Measurements from ENCODE around the gene IGDCC3. TPM values are rescaled to one million over a fixed set of nuclear protein-coding genes. Genes with fewer than 3 reads are reported as not detected.

Gene IGDCC3
- total and polyA plus RNA-seq, 2 donors (not counting 1 experiment from before 2014, with no cell fraction given), result not detected

DNA sequence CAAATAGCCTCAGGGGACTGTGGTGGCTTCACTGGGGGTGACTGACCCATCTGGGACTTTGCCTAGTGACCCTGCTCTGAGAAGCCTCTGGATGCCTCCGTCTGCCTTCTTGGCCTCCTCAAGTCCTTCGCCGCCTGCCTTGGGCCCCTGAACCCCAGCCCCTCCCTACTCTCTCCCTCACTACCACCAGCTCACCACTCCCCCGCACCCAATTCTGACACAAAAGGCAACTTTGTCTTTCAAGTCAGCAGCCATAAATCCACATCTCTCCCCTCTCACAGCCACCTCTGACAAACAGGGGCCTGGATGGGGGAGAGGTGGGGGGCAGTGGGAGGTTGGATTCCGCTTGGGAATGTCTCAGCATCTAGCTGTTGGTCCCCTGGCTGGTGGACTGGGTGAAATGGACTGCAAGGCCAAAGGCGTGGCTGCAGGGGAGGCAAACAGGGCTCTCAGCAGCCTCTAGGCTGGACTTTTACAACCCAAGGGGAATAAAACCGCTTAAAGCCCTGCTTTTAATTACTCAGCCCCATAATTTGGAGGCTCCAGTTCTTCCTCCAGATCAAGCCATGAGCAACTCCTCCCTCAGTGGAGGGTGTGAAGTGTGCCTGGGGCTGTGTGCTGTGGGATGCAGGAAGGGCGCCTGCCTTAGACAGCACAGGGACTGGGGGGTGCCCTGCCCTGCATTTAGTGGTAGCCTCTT is 33.4 kb downstream of the IGDCC3 start:
- Histone ChIP-seq H4K20me1 (ENCODE audit: control insufficient read depth, insufficient read depth, low read length, poor library complexity, severe bottlenecking) (no peaks in the 10 kb centered on the region), H2AFZ (ENCODE audit: insufficient read depth, low read depth, low read length, poor library complexity, severe bottlenecking) (no peak overlapping the region), H3K9me3 (ENCODE audit: control extremely low read depth in 1 of 3, control insufficient read depth in 2 of 3, insufficient read depth in 1 of 3, low read length in 2 of 3) (no peaks in the 10 kb centered on the region), H3K79me2 (ENCODE audit: control insufficient read depth, insufficient read depth, low read length) (no peaks in the 10 kb centered on the region), H3K27me3 (replicated peaks in 1 of 4; ENCODE audit: control extremely low read depth in 1 of 4, control insufficient read depth in 3 of 4, insufficient read depth in 4 of 4, low read length in 3 of 4) (peaks cover 0 to 29% (median 5%) of the 10 kb centered on the region in 4 experiments), H3K4me3 (ENCODE audit: control extremely low read depth in 1 of 5, extremely low read depth in 1 of 5, insufficient read depth in 1 of 5, low read depth in 2 of 5, low read length in 4 of 5) (no peak overlapping the region), H3K4me1 (ENCODE audit: control insufficient read depth in 2 of 2, insufficient read depth in 2 of 2, low read length in 2 of 2) (no peaks in the 10 kb centered on the region), H3K4me2 (replicated peaks; ENCODE audit: low read depth, low read length, poor library complexity, severe bottlenecking) (no peak overlapping the region), H3K36me3 (replicated peaks in 1 of 2; ENCODE audit: control extremely low read depth in 1 of 2, control insufficient read depth in 1 of 2, extremely low read depth in 1 of 2, insufficient read depth in 2 of 2, low read length in 1 of 2) (no peaks in the 10 kb centered on the region), H3K9ac (ENCODE audit: low read length) (no peak overlapping the region), H3K27ac (ENCODE audit: low read length in 2 of 2) (no peak overlapping the region)
- ChIA-PET POLR2A (no interaction called here), CTCF (interaction anchor here (1.0 kb wide), 1 partner anchor 41 kb away, joined by 3 read pairs; no protein-coding TSS in a partner anchor)
- H3K27me3 Mint-ChIP-seq, result peaks cover 55% of the 10 kb centered on the region
- no peak for DNase-seq
- TF ChIP-seq, protein P1, sequence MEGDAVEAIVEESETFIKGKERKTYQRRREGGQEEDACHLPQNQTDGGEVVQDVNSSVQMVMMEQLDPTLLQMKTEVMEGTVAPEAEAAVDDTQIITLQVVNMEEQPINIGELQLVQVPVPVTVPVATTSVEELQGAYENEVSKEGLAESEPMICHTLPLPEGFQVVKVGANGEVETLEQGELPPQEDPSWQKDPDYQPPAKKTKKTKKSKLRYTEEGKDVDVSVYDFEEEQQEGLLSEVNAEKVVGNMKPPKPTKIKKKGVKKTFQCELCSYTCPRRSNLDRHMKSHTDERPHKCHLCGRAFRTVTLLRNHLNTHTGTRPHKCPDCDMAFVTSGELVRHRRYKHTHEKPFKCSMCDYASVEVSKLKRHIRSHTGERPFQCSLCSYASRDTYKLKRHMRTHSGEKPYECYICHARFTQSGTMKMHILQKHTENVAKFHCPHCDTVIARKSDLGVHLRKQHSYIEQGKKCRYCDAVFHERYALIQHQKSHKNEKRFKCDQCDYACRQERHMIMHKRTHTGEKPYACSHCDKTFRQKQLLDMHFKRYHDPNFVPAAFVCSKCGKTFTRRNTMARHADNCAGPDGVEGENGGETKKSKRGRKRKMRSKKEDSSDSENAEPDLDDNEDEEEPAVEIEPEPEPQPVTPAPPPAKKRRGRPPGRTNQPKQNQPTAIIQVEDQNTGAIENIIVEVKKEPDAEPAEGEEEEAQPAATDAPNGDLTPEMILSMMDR (IDR thresholded peaks at IDR 0.05), result no peak
- TF ChIP-seq EZH2 (IDR thresholded peaks at IDR 0.05; ENCODE audit: borderline replicate concordance, insufficient read depth, low read depth, low read length, poor library complexity, severe bottlenecking), result no peak
- intact Hi-C loops (cut with micrococcal nuclease), result no loop called here
- H3K27ac Mint-ChIP-seq, result no peak overlapping the region
- no peak for ATAC-seq (ENCODE audit: low read depth)
- H3K4me3 Mint-ChIP-seq, result no peak overlapping the region
- H3K4me1 Mint-ChIP-seq, result no peaks in the 10 kb centered on the region
- 96% methylated on average over 6 of the region's 8 CpGs for WGBS (ENCODE audit: insufficient coverage)
- no peaks in the 10 kb centered on the region for H3K9me3 Mint-ChIP-seq (ENCODE audit: insufficient read depth)

DNA sequence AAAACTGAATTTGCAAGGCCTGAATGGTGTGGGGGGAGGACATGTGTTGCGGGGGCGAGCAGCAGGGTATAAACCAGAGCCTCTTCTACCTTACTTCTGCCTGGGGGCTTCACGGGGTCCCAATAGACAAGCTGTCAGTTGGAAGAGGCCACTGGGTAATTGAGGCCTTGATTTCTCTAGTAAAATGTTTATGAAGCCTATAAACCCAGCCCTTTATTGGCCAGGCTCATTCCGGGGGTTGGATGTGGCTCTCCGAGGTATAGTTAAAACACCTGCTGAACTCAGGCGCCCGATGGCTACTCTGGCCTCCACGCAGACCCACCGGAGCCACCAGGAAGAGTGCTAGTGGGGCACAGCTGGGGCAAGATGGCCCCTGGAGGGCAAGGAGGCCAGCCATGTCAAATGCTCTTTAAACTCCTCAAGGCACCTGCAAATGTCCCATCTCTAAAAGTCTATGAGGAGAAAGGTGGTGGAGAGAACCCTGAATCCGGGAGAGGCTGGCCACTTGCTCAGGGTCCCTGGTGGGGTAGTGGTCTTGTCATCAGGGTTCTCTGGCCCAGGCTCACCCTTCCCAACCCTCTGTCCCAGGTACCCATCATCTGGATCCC is 34.3 kb downstream of the IGDCC3 start:
- TF ChIP-seq, protein P1 (IDR thresholded peaks at IDR 0.05), result no peak
- no peak for TF ChIP-seq EZH2 (IDR thresholded peaks at IDR 0.05; ENCODE audit: borderline replicate concordance, insufficient read depth, low read depth, low read length, poor library complexity, severe bottlenecking)
- no peak overlapping the region for H3K27ac Mint-ChIP-seq
- POLR2A ChIA-PET, result no interaction called here

More for the DNA sequence above, 34.3 kb downstream of the IGDCC3 start:
- Histone ChIP-seq H3K9ac (ENCODE audit: low read length) (no peak overlapping the region), H3K9me3 (ENCODE audit: control extremely low read depth in 1 of 3, control insufficient read depth in 2 of 3, insufficient read depth in 1 of 3, low read length in 2 of 3) (no peaks in the 10 kb centered on the region), H3K4me1 (ENCODE audit: control insufficient read depth in 2 of 2, insufficient read depth in 2 of 2, low read length in 2 of 2) (peaks cover 0 to 1% of the 10 kb centered on the region in 2 donors), H2AFZ (ENCODE audit: insufficient read depth, low read depth, low read length, poor library complexity, severe bottlenecking) (no peak overlapping the region), H3K36me3 (replicated peaks in 1 of 2; ENCODE audit: control extremely low read depth in 1 of 2, control insufficient read depth in 1 of 2, extremely low read depth in 1 of 2, insufficient read depth in 2 of 2, low read length in 1 of 2) (no peaks in the 10 kb centered on the region), H3K27me3 (replicated peaks in 1 of 4; ENCODE audit: control extremely low read depth in 1 of 4, control insufficient read depth in 3 of 4, insufficient read depth in 4 of 4, low read length in 3 of 4) (peaks cover 0 to 31% (median 7%) of the 10 kb centered on the region in 4 experiments), H3K4me2 (replicated peaks; ENCODE audit: low read depth, low read length, poor library complexity, severe bottlenecking) (no peak overlapping the region), H3K79me2 (ENCODE audit: control insufficient read depth, insufficient read depth, low read length) (no peaks in the 10 kb centered on the region), H3K4me3 (ENCODE audit: control extremely low read depth in 1 of 5, extremely low read depth in 1 of 5, insufficient read depth in 1 of 5, low read depth in 2 of 5, low read length in 4 of 5) (no peak overlapping the region), H4K20me1 (ENCODE audit: control insufficient read depth, insufficient read depth, low read length, poor library complexity, severe bottlenecking) (no peaks in the 10 kb centered on the region), H3K27ac (ENCODE audit: low read length in 2 of 2) (no peak overlapping the region)
- ATAC-seq (ENCODE audit: low read depth) (no peak), DNase-seq (no peak)
- H3K4me3 Mint-ChIP-seq, result no peak overlapping the region
- intact Hi-C loops (cut with micrococcal nuclease), result no loop called here
- H3K4me1 Mint-ChIP-seq, result peaks cover 3% of the 10 kb centered on the region
- 94% methylated on average over 9 of the region's 10 CpGs for WGBS (ENCODE audit: insufficient coverage)
- no peaks in the 10 kb centered on the region for H3K9me3 Mint-ChIP-seq (ENCODE audit: insufficient read depth)
- CTCF ChIA-PET, result interaction anchor here (1.0 kb wide), 1 partner anchor 42 kb away, joined by 3 read pairs; no protein-coding TSS in a partner anchor
- H3K27me3 Mint-ChIP-seq, result peaks cover 54% of the 10 kb centered on the region
